Peyer's patch (tissue), 4 donors: ENCODE results near the gene NPPB. TPM values are rescaled to one million over a fixed set of nuclear protein-coding genes. Genes with fewer than 3 reads are reported as not detected.
"Not testable (repeated sequence)": the region's sequence is repeated elsewhere in the genome, so short reads cannot be mapped to it uniquely, and the experiment has no call there.

Experiments used
- DNase-seq, 3 donors: peaks; one replicate each; pipeline ENCODE4 v3.0.0-alpha.2; 2017 to 2019
- H3K27ac ChIP-seq, 4 donors: fragments of 200-600 bp; sonication (generic); one replicate each; pipeline ENCODE4 v1.5.1; 2016 to 2019
- H3K27me3 ChIP-seq, 2 donors: fragments of 200-600 bp; sonication (generic); one replicate each; pipeline ENCODE4 v1.5.1; 2019
- H3K36me3 ChIP-seq, 3 donors: fragments of 200-600 bp; sonication (generic); one replicate each; pipeline ENCODE4 v1.5.1; 2016 to 2019
- H3K4me1 ChIP-seq, 4 donors: fragments of 200-600 bp; sonication (generic); one replicate each; pipeline ENCODE4 v1.5.1; 2016 to 2019
- H3K4me3 ChIP-seq, 4 donors: fragments of 200-600 bp; sonication (generic); 1 replicate in 3 of 4; 2 replicates in 1 of 4; pipeline ENCODE4 v1.5.1; 2016 to 2019; ENCODE audit warnings: mild to moderate bottlenecking in 1 of 4
- H3K9me3 ChIP-seq, 4 donors: fragments of 200-600 bp; sonication (generic); one replicate each; pipeline ENCODE4 v1.5.1; 2016 to 2019; ENCODE audit warnings: mild to moderate bottlenecking in 1 of 4
- POLR2A ChIP-seq, 2 donors: fragments of 450-650 bp; IDR thresholded peaks; one replicate each; pipeline ENCODE4 v1.5.1; 2017; ENCODE audit warnings: antibody characterized with exemption in 2 of 2, mild to moderate bottlenecking in 2 of 2, moderate library complexity in 2 of 2
- total RNA-seq, 4 donors: library from RNA; depleted of rRNA; stranded (reverse); fragments of >200 nt; gene quantifications; one replicate each; pipeline ENCODE4 v1.1.0, GENCODE V29; 2016
- TF ChIP-seq, protein P1 (sequence below), 6 experiments: fragments of 450-650 bp in 4 of 6; fragments of 200-600 bp in 2 of 6; sonication (generic) in 1 of 6; IDR thresholded peaks; one replicate each; pipeline ENCODE4 v1.5.1; 2017 to 2019; ENCODE audit warnings: antibody characterized with exemption in 6 of 6, mild to moderate bottlenecking in 3 of 6, moderate library complexity in 1 of 6

The NPPB gene
- total RNA-seq: not detected

GRCh38 chr1:11858613-11858967 lies at the start of gene NPPB:
NPPB (minus strand) TSS chr1:11858945; CDS start chr1:11858833, 112 bp downstream.
- no peak for TF ChIP-seq POLR2A (IDR thresholded peaks at IDR 0.05)
- TF ChIP-seq, protein P1, sequence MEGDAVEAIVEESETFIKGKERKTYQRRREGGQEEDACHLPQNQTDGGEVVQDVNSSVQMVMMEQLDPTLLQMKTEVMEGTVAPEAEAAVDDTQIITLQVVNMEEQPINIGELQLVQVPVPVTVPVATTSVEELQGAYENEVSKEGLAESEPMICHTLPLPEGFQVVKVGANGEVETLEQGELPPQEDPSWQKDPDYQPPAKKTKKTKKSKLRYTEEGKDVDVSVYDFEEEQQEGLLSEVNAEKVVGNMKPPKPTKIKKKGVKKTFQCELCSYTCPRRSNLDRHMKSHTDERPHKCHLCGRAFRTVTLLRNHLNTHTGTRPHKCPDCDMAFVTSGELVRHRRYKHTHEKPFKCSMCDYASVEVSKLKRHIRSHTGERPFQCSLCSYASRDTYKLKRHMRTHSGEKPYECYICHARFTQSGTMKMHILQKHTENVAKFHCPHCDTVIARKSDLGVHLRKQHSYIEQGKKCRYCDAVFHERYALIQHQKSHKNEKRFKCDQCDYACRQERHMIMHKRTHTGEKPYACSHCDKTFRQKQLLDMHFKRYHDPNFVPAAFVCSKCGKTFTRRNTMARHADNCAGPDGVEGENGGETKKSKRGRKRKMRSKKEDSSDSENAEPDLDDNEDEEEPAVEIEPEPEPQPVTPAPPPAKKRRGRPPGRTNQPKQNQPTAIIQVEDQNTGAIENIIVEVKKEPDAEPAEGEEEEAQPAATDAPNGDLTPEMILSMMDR (IDR thresholded peaks at IDR 0.05): no peak
- Histone ChIP-seq H3K27ac (no peak within 1 kb of the TSS), H3K4me3 (no peak within 1 kb of the TSS), H3K27me3 (peaks cover 0 to 16% of the 10 kb centered on the region in 2 donors), H3K4me1 (no peaks in the 10 kb centered on the region), H3K36me3 (no peaks in the 10 kb centered on the region), H3K9me3 (no peaks in the 10 kb centered on the region)
- DNase-seq: no peak

DNA sequence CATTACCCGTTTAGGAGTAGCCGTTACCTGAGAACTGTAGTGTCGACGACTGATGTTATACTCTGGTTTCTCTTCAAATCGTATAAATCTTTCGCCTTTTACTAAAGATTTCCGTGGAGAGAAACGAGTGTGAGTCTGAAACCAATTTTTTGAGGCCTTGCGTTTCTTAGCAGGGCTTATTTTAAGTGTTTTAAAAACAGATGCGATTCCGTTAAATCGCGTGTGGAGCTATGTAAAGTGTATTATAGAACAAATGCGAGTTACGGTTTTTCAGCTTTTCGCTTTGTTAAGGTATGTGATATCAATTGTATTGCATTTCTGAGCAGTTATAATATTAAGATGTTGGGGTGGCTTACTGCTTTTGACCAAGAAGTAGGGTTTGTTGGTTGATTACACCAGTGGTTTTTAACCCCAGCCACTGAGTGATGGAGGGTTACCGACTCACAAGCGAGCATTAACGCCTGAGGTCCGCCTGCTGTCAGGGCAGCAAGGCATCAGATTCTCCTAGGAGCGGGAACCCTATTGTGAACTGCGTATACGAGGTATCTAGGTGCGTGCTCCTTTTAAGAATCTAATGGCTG lies 49.4 kb upstream of the NPPB start:
- TF ChIP-seq, protein P1 (IDR thresholded peaks at IDR 0.05): peak in 1 of 6 experiments; percentile 17
- peak; percentile 93 to 99 for TF ChIP-seq POLR2A (IDR thresholded peaks at IDR 0.05)
- H3K4me1 ChIP-seq: peaks cover 0 to 12% (median 0%) of the 10 kb centered on the region in 4 donors
- H3K4me3 ChIP-seq: peak overlapping the region; percentile 59 to 80 (median 62)
- no peaks in the 10 kb centered on the region for H3K9me3 ChIP-seq
- no peaks in the 10 kb centered on the region for H3K36me3 ChIP-seq
- peak in 2 of 3 donors; percentile 52 to 69 for DNase-seq
- no peaks in the 10 kb centered on the region for H3K27me3 ChIP-seq
- peak overlapping the region; percentile 94 to 100 (median 96) for H3K27ac ChIP-seq

GRCh38 chr1:11907275-11908094 lies 48.7 kb upstream of the NPPB start:
- Histone ChIP-seq H3K4me1 (peaks cover 0 to 5% (median 0%) of the 10 kb centered on the region in 4 donors), H3K4me3 (peak overlapping the region in 2 of 4 donors; percentile 62 to 80), H3K27ac (peak overlapping the region; percentile 94 to 100 (median 96)), H3K36me3 (no peaks in the 10 kb centered on the region), H3K27me3 (no peaks in the 10 kb centered on the region), H3K9me3 (no peaks in the 10 kb centered on the region)
- peak; percentile 90 to 97 (median 91) for DNase-seq
- TF ChIP-seq POLR2A (IDR thresholded peaks at IDR 0.05): no peak
- TF ChIP-seq, protein P1 (IDR thresholded peaks at IDR 0.05): peak; percentile 78 to 96 (median 92)

DNA sequence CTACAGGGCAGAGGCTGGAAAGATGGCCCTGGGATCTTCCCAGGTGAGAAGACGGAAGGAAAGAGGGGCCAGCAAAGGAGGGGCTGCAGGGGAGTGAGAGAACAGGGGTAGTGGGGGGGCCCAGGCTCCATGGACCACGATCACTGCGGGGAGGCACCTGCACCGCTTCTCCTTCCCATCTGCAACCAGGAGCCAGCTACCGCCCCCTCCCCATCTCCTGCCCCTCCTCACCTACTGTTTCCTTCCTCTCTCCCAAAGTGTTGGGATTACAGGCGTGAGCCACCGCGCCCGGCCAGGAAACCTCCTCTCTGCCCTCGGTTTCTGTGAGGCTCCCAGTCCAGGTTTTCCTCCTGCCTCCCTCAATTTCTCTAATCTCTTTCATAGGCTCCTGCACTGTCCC lies 48.1 kb upstream of the NPPB start:
- H3K4me1 ChIP-seq: peaks cover 0 to 5% (median 0%) of the 10 kb centered on the region in 4 donors
- DNase-seq: no peak
- TF ChIP-seq POLR2A (IDR thresholded peaks at IDR 0.05): no peak
- TF ChIP-seq, protein P1 (IDR thresholded peaks at IDR 0.05): no peak
- no peaks in the 10 kb centered on the region for H3K27me3 ChIP-seq
- no peak overlapping the region for H3K27ac ChIP-seq
- H3K36me3 ChIP-seq: no peaks in the 10 kb centered on the region
- no peaks in the 10 kb centered on the region for H3K9me3 ChIP-seq
- no peak overlapping the region for H3K4me3 ChIP-seq

DNA sequence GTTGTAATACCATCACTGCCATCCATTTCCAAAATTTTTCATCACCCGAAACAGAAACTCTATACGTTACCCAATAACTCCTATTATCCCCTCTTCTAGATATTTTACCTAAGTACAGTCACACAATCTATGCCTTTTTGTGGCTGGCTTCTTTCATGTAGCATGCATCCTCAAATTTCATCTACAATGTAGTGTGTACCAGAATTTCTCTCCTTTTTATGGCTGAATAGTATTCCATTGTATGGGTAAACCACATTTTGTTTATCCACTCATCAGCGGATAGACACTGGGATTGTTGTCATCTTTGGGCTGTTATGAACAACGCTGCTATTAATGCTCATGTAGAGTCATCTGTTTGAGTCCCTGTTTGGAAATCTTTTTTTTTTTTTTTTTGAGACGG lies 46.2 kb upstream of the NPPB start:
- Histone ChIP-seq H3K36me3 (no peaks in the 10 kb centered on the region), H3K4me3 (no peak overlapping the region), H3K27ac (no peak overlapping the region), H3K9me3 (no peaks in the 10 kb centered on the region), H3K4me1 (peaks cover 0 to 5% (median 0%) of the 10 kb centered on the region in 4 donors), H3K27me3 (no peaks in the 10 kb centered on the region)
- DNase-seq: no peak
- no peak for TF ChIP-seq POLR2A (IDR thresholded peaks at IDR 0.05)
- TF ChIP-seq, protein P1 (IDR thresholded peaks at IDR 0.05): no peak

DNA sequence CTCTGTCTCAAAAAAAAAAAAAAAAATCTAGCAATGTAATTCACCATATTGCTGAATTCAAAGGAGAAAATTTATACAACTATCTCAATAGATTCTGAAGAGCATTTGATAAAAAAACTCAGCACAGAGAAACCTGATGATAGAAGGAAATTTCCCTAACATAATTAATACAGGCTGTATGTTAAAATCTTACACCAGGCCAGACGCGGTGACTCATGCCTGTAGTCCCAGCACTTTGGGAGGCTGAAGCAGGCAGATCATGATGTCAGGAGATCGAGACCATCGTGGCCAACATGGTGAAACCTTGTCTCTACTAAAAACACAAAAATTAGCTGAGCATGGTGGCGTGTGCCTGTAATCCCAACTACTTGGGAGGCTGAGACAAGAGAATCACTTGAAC lies 45.4 kb upstream of the NPPB start:
- H3K4me1 ChIP-seq, H3K36me3 ChIP-seq, H3K27me3 ChIP-seq, DNase-seq, H3K9me3 ChIP-seq, H3K4me3 ChIP-seq, H3K27ac ChIP-seq: not testable (repeated sequence)
